Measurements from ENCODE around the gene PRDM15. TPM values are rescaled to one million over a fixed set of nuclear protein-coding genes. Genes with fewer than 3 reads are reported as not detected.

PRDM15 gene
- total RNA-seq, 1 donor from 2014 or later, result 5.4 TPM

- Histone ChIP-seq H3K27me3 (ENCODE audit: control insufficient read depth, insufficient read depth, low read length) (no peaks in the 10 kb centered on the region), H3K4me3 (ENCODE audit: low read depth, low read length) (no peak overlapping the region), H3K36me3 (ENCODE audit: control insufficient read depth, insufficient read depth, low read length) (no peaks in the 10 kb centered on the region)
- no peak for TF ChIP-seq CTCF (IDR thresholded peaks at IDR 0.05; ENCODE audit: insufficient read depth, low read length, poor library complexity, severe bottlenecking)
- no peak for DNase-seq (ENCODE audit: low read depth)
Measured at GRCh38 chr21:41832596-41833496, 46.3 kb downstream of the PRDM15 start.

- H3K27me3 ChIP-seq (ENCODE audit: control insufficient read depth, insufficient read depth, low read length), result no peaks in the 10 kb centered on the region
- H3K4me3 ChIP-seq (ENCODE audit: low read depth, low read length), result no peak overlapping the region
- no peak for DNase-seq (ENCODE audit: low read depth)
- no peak for TF ChIP-seq CTCF (IDR thresholded peaks at IDR 0.05; ENCODE audit: insufficient read depth, low read length, poor library complexity, severe bottlenecking)
- H3K36me3 ChIP-seq (ENCODE audit: control insufficient read depth, insufficient read depth, low read length), result no peaks in the 10 kb centered on the region
Measured at GRCh38 chr21:41831866-41832595, 47.1 kb downstream of the PRDM15 start.

- H3K4me3 ChIP-seq (ENCODE audit: low read depth, low read length), result no peak overlapping the region
- no peaks in the 10 kb centered on the region for H3K36me3 ChIP-seq (ENCODE audit: control insufficient read depth, insufficient read depth, low read length)
Measured at GRCh38 chr21:41831453-41831831, 47.7 kb downstream of the PRDM15 start.

GRCh38 chr21:41830764-41831452 is 48.2 kb downstream of the PRDM15 start:
- no peak overlapping the region for H3K4me3 ChIP-seq (ENCODE audit: low read depth, low read length)
- no peak for TF ChIP-seq CTCF (IDR thresholded peaks at IDR 0.05; ENCODE audit: insufficient read depth, low read length, poor library complexity, severe bottlenecking)
- DNase-seq (ENCODE audit: low read depth), result no peak
- no peaks in the 10 kb centered on the region for H3K27me3 ChIP-seq (ENCODE audit: control insufficient read depth, insufficient read depth, low read length)
- no peaks in the 10 kb centered on the region for H3K36me3 ChIP-seq (ENCODE audit: control insufficient read depth, insufficient read depth, low read length)

More at GRCh38 chr21:41831453-41831831, 47.7 kb downstream of the PRDM15 start:
- no peak for TF ChIP-seq CTCF (IDR thresholded peaks at IDR 0.05; ENCODE audit: insufficient read depth, low read length, poor library complexity, severe bottlenecking)
- H3K27me3 ChIP-seq (ENCODE audit: control insufficient read depth, insufficient read depth, low read length), result no peaks in the 10 kb centered on the region
- DNase-seq (ENCODE audit: low read depth), result no peak

GRCh38 chr21:41830145-41830707 is 48.9 kb downstream of the PRDM15 start:
- no peaks in the 10 kb centered on the region for H3K27me3 ChIP-seq (ENCODE audit: control insufficient read depth, insufficient read depth, low read length)
- no peak for DNase-seq (ENCODE audit: low read depth)
- H3K36me3 ChIP-seq (ENCODE audit: control insufficient read depth, insufficient read depth, low read length), result no peaks in the 10 kb centered on the region
- no peak for TF ChIP-seq CTCF (IDR thresholded peaks at IDR 0.05; ENCODE audit: insufficient read depth, low read length, poor library complexity, severe bottlenecking)
- no peak overlapping the region for H3K4me3 ChIP-seq (ENCODE audit: low read depth, low read length)

Measured in kidney epithelial cell (primary cell).